Uterus (tissue), 2 donors: ENCODE measurements around the gene CLDN25.

Source experiments
- POLR2A ChIP-seq, 2 donors: fragments of 450-650 bp; IDR thresholded peaks; one replicate each; pipeline ENCODE4 v1.6.1; 2016; ENCODE audit warnings: antibody characterized with exemption in 2 of 2, mild to moderate bottlenecking in 1 of 2, moderate library complexity in 1 of 2
- TF ChIP-seq, protein P1 (sequence below), 4 experiments: fragments of 200-600 bp in 2 of 4; fragments of 450-650 bp in 2 of 4; sonication (generic) in 2 of 4; IDR thresholded peaks; one replicate each; pipeline ENCODE4 v1.5.1; 2016 to 2019; ENCODE audit warnings: antibody characterized with exemption in 4 of 4, mild to moderate bottlenecking in 2 of 4, moderate library complexity in 1 of 4

DNA sequence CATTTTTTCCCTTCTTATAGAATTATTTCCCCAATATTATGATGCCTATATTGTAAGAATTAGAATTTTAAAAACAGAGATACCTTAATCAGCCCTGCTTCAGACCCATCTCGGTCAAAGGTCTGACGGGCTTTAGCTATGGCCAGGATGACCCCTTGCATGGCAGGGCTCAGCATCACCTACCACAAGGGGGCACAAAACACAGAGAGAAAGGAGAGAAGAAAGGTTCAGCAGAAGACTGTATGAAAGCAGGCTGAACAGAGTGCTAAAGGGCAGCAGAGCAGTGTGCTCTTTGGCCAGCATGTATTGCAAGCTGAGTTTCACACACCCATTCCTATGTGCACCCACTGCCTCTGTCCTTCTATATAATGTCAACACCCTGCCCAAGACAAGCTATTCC, 26.8 kb downstream of the CLDN25 start:
- TF ChIP-seq, protein P1, sequence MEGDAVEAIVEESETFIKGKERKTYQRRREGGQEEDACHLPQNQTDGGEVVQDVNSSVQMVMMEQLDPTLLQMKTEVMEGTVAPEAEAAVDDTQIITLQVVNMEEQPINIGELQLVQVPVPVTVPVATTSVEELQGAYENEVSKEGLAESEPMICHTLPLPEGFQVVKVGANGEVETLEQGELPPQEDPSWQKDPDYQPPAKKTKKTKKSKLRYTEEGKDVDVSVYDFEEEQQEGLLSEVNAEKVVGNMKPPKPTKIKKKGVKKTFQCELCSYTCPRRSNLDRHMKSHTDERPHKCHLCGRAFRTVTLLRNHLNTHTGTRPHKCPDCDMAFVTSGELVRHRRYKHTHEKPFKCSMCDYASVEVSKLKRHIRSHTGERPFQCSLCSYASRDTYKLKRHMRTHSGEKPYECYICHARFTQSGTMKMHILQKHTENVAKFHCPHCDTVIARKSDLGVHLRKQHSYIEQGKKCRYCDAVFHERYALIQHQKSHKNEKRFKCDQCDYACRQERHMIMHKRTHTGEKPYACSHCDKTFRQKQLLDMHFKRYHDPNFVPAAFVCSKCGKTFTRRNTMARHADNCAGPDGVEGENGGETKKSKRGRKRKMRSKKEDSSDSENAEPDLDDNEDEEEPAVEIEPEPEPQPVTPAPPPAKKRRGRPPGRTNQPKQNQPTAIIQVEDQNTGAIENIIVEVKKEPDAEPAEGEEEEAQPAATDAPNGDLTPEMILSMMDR (IDR thresholded peaks at IDR 0.05), result peak in 1 of 4 experiments; percentile 11
- no peak for TF ChIP-seq POLR2A (IDR thresholded peaks at IDR 0.05)
